NCI-H1436 (cell line): ENCODE results near the gene EGF.
"Not testable (repeated sequence)": the region's sequence is repeated elsewhere in the genome, so short reads cannot be mapped to it uniquely, and the experiment has no call there.

Experiments
- DNase-seq: peaks from one replicate; lab custom pipeline; 2025; lab: John Stamatoyannopoulos, UW

Gene EGF

GRCh38 chr4:109915385-109916026, 2.8 kb downstream of the EGF start:
- DNase-seq, result no peak

- no peak for DNase-seq
Observed at GRCh38 chr4:109916027-109916409, 3.3 kb downstream of the EGF start.

DNA sequence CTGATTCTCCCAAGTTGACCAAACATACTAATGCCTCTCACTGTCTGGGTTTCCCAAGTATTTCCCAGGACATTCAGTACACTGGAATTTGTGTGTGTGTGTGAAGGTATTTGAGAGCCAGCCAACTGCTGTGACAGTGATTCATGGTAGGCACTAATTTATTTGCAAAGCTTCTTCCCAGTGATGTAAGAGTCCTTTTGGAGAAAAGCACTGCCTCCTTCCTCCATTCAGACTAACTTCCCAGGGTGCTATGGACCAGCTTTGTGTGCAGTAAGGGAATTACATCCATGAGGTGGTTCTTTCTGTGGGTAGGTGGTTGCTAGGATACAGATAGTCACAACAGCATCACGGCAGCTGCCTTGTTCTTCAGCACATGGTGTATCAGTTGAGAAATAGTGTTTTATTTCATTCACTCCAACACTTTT, 8.7 kb downstream of the EGF start:
- DNase-seq, result no peak

DNA sequence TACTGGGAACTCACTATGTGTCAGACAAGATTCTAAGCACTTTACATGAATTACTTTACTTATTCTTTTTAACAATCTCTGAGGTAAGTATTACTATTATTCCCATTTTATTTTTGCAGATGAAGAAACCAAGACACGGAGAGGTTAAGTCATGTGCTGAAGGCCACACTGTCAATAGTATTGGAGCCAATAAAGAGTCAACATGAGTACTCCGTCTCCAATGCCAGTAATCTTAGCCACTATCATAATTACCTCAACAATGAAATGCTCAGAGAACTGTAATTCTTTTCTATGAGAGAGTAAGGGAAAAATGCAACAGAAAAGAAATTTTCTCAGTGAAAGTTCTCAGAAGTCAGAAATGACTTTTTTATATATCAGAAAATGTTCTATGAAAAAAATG, 12.7 kb downstream of the EGF start:
- DNase-seq, result no peak

DNA sequence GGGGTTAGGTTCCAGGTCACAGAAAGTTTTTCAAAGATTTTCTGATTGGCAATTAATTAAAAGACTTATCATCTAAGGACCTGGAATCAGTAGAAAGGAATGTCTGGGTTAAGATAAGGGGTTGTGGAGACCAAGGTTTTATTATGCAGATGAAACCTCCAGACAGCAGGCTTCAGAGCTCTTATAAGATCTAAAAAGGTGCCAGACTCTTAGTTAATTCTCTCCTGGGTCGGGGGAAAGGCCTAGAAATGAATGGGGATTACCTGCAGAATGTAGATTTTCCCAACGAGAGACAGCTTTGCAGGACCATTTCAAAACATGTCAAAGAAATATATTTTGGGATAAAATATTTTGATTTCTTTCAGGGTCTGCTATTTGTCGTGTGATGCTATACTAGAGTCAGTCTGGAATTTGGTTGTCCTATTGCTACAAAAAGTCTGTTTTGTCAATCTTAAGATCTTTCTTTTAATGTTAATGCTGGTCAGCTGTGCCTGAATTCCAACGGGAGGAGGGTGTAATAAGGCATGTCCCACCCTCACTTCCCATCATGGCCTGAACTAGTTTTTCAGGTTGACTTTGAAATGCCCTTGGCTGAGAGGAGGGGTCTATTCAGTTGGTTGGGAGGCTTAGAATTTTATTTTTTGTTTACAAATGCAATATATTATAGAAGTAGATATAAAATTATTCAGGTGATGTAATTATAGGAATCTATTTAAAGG, 15.8 kb downstream of the EGF start:
- DNase-seq, result no peak

DNA sequence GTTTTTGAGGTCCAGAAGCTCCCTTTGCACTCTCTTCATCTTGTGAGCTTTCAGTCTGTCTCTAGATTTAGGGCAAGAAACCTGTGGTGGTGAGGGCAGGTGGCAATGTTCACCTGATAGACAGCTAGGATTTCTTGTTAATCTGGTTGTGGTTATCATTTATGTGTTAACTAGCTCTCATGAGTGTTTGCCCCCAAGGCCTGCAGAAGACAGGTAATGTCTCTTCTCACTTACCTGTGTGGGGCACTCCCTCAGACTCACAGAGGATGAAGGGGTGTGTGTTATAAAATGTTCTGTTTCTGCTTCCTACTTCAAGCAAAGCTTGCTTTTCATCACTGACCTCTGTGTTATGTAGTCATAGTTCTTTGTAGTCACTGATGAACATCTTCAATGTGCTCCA, 17.8 kb downstream of the EGF start:
- DNase-seq, result no peak

GRCh38 chr4:109930872-109931271, 18.2 kb downstream of the EGF start:
- DNase-seq, result no peak

- DNase-seq, result no peak
Observed at GRCh38 chr4:109931318-109931717, 18.6 kb downstream of the EGF start.

- DNase-seq, result not testable (repeated sequence)
Observed at GRCh38 chr4:109937352-109937751, 24.7 kb downstream of the EGF start.

GRCh38 chr4:109939190-109939589, 26.5 kb downstream of the EGF start:
- no peak for DNase-seq

- no peak for DNase-seq
Observed at GRCh38 chr4:109942292-109942926, 29.7 kb downstream of the EGF start.

DNA sequence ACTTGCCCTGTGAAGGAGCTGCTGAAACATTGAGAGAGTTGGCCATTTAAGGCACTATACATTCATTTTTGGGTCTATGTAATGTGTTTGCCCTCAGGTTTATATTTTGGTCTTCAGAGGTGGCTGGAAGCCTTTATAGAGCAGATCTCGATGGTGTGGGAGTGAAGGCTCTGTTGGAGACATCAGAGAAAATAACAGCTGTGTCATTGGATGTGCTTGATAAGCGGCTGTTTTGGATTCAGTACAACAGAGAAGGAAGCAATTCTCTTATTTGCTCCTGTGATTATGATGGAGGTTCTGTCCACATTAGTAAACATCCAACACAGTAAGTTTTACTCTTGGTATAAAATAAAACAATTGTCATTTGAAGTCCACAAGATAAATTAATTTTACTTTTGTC, 31.1 kb downstream of the EGF start:
- DNase-seq, result no peak

GRCh38 chr4:109944591-109944990, 31.9 kb downstream of the EGF start:
- no peak for DNase-seq

DNA sequence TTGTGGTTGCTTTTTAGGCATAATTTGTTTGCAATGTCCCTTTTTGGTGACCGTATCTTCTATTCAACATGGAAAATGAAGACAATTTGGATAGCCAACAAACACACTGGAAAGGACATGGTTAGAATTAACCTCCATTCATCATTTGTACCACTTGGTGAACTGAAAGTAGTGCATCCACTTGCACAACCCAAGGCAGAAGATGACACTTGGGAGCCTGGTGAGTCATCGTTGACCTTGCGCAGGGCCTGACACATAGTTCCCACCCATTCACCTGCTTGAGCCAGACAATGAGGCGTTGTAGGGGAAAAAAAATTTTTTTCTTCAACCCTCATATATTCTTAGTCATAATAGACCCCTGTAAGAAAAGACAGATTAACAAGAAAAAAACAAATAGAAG, 32.4 kb downstream of the EGF start:
- no peak for DNase-seq

DNA sequence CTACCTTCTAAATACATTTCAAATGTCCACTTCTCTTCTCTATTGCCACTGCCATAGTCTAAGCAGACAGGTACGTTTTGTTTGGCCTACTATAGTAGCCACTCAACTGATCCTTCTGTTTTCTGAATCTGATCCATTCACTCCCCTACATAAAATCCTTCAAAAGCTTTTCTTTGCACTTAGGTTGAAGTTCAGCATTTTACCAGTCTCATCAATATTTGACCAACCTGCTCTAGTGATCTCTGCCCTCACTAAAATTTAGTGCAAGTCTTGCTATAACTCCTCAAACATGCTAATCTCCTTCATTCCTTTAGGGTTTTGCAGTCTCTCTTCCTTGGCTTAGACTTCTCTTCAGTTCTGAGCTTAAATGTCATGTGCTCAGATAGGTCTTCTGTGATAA, 33.4 kb downstream of the EGF start:
- DNase-seq, result no peak

GRCh38 chr4:109947457-109947856, 34.8 kb downstream of the EGF start:
- no peak for DNase-seq

DNA sequence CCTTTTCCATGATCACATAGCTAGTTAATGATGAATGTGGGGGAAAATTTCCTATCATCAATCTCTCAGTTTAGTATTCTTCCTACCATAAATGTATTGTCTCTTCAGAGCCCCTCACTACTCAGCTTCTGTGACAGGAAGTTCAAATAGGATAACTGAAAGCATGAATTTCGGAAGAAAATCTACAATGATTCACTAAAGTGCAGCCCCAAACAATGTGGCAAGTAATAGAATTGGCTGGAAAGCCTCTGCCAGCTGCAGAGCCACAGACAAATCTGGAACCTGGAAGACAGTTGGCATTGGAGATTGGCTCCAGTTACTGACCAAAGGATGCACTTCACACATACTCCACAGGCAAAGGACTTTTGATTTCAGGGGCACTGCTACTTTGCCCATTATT, 35.2 kb downstream of the EGF start:
- no peak for DNase-seq

GRCh38 chr4:109949099-109949718, 36.5 kb downstream of the EGF start:
- DNase-seq, result not testable (repeated sequence)

- no peak for DNase-seq
Observed at GRCh38 chr4:109952612-109953011, 39.9 kb downstream of the EGF start.

DNA sequence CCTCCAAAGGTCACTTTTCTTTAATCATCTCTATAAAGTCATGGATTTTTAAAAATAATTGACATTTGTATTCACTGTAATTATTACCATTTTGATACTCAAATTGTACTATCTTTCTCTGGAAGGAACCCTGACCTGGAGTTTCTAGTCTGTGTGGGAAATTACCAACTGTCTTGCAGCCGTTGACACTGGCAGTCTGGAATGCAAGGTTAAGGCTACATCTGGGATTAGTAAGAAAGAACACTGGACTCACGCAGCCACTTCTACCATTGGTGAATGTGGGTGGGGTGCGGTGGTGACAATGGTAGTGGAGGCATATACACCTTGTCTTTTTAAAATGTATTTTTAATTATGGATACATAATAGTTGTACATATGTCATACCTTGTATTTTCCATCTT, 40.9 kb downstream of the EGF start:
- DNase-seq, result no peak

DNA sequence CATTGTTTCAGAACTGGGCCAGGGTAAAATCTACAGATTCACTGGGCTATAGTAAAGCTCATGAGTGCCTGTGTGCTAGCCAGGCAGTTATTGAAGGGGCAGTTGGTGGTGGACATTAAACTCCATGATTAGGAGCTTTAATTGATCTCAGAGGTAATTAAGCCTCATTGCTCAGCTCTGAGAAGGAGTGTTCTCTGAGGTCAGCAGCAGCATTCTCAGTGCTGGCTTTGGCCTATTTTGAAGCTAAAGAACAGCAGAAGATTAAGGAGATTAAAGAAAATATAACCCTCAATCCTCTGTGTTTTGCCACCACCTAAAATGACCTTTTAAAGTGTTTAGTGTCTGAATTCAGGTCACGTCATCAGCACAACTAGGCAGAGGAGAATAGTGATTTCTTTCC, 42.5 kb downstream of the EGF start:
- no peak for DNase-seq

GRCh38 chr4:109957227-109957626, 44.5 kb downstream of the EGF start:
- no peak for DNase-seq

DNA sequence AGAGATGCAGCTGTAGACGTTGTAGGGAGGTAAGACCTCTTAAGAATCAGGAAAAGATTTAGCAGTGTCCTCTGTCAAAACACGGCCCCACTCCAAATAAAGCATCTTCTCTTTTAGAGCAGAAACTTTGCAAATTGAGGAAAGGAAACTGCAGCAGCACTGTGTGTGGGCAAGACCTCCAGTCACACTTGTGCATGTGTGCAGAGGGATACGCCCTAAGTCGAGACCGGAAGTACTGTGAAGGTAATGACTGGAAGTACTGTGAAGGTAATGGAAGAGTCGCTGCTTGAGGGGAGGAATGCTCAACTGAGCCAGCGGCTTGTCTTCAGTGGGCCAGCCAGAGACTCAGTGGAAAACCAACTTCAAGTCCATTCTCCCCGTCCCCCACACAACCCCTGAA, 46.5 kb downstream of the EGF start:
- no peak for DNase-seq
